ENCODE measurements around the gene COX15.
"Not testable (repeated sequence)": the region's sequence is repeated elsewhere in the genome, so short reads cannot be mapped to it uniquely, and the experiment has no call there.

Gene COX15

DNA sequence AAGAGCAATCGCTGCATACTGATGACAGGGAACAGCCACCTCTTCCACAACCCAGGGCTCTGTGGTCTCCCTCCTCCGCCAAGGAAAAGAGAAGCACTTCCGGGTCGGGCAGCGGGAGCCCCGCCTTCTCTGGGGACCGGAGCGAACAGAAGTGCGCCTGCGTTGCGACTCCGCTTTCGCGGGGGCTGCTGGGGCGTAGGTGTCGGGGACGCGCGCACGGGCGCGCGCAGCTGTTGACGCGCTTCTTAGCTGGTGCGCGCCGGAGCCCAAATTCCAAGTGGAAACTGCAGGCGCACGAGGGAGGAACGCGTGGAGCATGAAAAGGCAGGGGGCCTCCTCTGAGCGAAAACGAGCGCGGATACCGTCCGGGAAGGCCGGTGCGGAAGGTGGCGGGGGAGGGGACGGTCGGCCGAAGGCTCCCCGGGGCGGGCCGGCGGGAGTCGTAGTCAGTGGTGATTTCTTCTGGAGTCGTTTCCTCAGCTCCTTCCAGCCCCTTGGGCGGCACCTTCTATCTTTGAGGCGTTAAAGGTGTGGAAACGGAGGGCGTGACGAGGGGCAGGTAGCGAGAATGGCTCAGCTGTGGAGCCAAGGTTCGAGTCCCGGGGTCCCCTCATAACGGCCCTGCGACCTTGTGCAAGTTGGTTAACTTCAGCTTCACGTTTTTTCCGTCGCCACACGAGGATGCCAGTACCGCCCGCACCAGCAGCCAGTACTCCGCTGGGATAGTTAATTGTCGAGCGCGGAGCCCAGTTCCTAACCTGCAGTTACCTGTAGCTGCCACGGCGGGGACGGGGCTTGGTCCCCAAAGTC lies at the start of gene COX15, which contains the start of gene CUTC:
COX15 (minus strand) TSS at position 95 of the 810 bp plus-strand sequence; CDS start at position 17, 78 bp downstream.
CUTC (plus strand) TSS at position 202 of the 810 bp plus-strand sequence; CDS start at position 317, 115 bp downstream.
- DNase-seq (ENCODE audit: low spot score), result peak; percentile 95

DNA sequence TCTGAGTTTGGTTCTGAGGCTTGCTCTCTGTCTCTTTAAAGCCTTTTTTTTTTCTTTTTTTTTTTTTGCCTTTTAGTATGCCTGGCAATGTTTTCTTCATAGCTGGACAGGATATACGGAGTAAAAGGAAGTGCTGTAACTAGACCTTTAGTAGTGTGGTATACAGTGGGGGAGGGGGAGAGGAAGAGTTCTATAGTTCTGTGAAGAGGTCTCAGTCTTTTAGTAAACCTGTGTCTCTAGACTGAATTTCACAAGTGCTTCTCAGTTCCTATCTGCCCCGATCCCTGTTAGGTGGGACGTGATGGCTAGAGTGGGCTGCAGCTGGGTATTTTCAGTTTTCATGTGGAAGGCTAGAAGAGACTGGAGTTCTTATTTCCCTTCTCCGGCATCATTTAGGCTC lies 47.4 kb upstream of the COX15 start:
- DNase-seq (ENCODE audit: low spot score), result no peak

DNA sequence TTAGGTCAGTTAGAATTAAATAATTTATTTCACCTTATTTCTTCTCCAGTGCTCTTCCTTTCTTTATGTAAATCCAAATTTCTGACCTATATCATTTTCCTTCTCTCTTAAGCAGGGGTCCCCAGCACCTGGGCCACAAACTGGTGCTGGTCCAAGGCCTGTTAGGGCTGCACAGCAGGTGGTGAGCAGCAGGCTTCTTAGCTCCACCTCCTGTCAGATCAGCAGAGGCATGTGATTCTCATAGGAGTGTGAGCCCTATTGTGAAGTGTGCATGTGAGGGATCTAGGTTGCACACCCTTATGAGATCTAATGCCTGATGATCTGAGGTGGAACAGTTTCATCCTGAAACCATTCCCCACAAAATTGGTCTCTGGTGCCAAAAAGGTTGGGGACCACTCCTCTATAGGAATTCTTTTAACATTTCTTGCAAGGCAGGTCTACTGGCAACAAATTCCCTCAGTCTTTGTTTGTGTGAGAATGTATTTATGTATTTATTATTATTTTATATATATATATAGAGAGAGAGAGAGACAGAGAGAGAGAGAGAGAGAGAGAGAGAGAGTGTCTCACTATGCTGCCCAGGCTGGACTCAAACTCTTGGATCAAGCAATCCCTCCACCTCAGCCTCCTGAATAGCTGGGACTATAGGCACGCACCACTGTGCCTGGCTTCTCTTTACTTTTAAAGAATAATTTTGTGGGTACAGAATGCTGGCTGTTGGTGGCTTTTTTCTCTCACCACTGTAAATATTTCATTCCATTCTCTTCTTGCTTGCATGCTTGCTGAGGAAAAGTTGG lies 46.2 kb upstream of the COX15 start:
- no peak for DNase-seq (ENCODE audit: low spot score)

DNA sequence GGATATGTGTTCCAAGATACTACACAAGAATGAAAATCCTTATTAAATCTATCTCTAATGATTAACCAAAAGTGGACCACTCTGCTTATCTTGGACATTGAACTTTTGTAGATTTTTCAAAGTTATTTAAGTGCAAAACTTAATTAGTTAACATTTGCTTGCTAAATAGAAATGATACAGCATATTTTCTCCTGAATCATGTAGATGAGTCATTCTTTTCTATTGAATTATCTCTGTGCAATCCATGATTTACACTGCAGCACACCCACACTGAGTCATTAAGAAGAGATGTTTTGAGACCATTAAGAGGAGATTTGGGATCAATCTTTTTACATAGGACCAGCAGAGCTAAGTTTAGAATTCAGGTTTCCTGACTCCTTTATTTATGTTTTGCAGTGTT lies 43.9 kb upstream of the COX15 start:
- no peak for DNase-seq (ENCODE audit: low spot score)

DNA sequence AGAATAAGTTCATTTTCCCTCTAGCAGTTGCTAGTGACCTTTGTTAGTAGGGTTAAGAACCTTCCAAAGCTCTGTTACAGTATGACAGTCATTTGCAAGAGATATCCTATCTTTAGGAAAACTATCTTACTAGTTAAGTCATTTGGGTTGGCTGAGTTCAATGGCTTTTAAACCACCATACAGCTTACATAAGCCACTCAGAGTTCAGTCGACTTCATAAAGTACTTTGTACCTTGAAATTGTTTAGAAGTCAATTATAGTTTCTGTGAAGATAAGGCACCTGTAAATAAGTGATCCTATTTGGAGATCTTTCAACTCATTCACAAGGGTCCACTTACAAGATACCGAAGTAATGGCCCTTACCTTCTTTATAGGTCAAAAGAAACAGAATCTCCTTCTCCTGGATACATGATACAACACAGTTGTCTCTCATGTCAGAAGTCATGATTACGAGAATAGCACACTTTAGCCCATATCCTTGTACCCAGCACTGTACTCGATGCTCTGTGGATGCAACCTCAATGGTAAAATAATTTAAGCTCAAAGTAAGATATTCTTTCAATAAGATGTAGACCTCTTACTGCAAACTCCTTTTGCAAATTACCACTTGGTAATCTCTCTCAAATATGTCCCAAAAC lies 38.6 kb upstream of the COX15 start:
- DNase-seq (ENCODE audit: low spot score), result no peak

DNA sequence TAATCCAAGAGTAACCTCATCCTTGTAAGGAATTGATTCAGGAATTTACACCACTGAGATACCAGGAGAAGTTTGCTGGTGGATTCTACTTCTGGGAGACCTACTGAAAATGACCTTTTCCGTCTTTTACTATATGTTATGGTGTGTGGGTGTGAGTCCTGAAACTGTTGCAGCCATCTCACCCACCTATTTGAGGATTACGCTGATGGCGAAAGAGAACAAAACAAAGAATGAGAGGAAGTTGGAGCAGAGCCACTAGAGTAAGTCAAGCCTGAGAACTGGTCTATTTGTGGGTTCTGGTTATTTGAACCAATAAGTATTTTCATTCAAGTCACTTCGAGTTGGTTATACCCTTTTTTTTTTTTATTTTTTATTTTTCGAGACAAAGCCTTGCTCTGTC lies 37.8 kb upstream of the COX15 start:
- DNase-seq (ENCODE audit: low spot score), result no peak

DNA sequence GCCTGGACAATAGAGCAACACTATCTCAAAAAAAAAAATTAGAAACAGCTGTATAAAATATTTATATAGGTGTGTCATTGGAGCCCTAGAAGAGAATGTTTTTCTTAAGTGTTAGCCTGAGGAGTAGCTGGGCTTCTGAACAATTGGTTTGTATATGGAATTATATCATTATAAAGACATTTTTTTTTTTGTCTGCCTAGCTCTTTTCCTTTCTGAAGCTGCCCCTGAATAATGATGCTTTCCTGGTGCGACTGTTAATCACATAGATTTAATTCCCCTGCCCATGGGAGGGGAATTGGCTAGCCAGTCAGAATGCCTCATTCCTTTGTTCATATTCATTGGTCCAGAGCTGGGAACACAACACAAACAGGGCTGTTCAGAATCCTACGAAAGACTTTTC lies 36.6 kb upstream of the COX15 start:
- DNase-seq (ENCODE audit: low spot score), result no peak

DNA sequence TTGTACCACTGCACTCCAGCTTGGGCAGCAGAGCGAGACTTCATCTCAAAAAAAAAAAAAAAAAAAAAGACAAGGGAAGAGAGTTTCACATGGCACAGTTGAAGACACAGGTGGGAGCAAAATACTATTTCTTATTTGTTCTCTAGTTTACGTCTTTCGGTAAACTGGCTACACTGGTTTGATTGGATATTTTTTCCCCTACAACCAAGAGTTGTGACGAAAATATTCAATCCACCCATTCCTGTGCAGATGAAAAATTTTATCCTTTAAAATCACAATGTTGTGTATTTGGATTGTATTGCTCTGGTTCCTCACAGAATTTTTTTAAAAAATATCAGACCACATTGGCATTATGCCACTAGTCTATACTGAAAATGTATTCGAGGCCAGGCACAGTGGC lies 36.0 kb upstream of the COX15 start:
- no peak for DNase-seq (ENCODE audit: low spot score)

DNA sequence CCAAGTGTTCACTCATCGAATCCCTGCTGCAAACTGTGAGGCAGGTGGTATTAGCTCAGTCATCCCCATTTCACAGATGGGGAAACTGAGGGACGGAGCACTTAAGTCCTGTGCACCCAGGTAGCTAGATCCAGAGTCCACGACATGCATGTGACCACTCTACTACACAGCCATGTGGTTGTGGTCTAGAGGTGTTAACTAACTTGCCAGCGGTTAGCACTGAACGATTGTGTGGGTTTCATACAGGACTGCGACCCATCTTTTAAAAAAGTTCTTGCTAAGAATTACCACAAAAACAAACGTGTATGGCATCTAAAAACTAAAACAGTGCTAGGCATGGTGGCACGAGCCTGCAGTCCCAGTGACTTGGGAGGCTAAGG lies 34.4 kb upstream of the COX15 start:
- DNase-seq (ENCODE audit: low spot score), result no peak

DNA sequence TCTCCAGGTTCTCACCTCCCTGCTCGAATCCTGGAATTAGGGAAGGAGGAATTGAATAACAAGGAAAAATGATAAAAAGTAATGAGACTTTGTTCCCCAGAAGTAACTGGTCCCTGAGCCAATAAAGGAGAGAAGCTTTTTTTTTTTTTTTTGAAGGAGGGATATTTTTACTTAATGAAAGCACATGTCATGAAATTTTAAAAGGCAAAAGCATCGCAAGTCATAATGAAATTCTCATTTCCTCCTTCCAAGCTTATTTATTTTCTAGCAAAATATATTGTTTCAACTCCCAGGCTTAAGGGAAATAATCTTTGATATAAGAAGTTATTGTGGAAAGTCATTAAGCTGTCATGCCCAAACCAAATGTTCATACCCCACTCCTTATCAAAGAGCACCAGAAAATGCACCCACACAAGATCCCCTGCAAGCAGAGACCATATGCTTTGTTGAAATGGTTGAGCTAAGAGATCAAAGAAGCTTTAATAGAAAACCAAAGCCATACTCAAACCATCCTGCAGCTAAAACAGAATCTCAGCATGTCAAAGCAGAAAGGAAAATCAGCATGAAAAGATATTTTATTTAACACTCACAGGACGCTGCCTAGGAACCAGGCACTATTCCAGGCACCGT lies 33.9 kb upstream of the COX15 start:
- DNase-seq (ENCODE audit: low spot score), result no peak

DNA sequence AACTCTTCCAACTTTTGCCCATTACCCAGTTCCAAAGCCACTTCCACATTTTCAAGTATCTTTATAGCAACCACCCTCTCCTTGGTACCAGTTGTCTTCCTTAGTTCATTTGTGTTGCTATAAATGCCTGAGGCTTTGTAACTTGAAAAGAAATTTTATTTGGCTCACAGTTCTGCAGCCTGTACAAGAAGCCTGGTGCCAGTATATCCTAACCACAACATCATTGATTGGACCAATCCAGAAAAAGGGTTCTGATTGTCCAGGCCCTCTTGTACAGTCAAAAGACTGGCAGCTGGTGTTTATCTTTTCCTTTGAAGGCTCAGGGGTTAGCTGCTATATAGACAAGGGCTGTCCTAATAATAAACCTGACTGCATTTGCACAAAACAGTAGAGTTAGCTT lies 29.4 kb upstream of the COX15 start:
- DNase-seq (ENCODE audit: low spot score), result no peak

DNA sequence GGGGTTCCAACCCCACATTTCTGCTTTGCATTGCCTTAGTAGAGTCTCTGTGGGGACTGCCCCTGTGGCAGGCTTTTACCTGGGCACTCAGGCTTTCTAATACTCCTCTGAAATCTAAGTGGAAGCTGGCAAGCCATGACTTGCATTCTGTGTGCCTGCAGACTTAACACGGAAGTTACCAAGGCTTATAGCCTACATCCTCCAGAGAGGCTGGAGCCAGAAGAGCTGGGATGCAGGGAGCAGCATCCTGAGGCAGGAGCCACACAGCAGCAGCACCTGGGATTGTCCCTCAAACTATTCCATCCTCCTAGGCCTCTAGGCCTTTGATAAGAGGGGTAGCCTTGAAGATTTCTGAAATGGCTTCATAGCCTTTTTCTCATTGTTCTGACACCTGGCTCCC lies 28.4 kb upstream of the COX15 start:
- no peak for DNase-seq (ENCODE audit: low spot score)

DNA sequence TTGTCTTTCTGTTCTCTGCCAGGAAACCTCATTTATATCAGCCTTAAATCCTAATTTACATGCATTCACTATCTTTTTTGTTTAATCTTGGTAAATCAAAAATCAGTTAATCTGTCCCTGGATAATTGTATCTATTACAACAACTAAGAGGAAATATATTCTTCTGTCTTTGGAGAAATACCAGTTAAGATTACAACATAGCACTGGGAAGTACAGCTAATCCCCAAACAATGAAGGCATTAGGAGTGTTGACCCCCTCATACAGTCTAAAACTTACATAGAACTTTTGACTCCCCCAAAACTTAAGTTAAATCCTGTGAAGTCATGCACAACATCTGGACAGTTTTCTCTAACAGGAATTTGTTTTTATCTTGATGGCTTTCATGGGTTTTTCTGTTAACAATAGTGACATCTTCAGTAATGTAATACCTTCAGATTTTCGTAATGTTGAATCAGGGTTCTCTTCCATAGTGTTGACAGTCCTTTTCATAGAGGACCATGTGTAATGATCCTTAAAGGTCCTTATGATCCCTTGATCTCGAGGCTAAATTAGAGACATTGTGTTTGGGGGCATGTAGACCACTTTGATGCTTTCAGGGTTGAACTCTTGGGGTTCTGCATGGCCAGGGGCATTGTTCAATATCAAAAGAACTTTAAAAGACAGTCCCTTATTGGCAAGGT lies 26.4 kb upstream of the COX15 start:
- no peak for DNase-seq (ENCODE audit: low spot score)

DNA sequence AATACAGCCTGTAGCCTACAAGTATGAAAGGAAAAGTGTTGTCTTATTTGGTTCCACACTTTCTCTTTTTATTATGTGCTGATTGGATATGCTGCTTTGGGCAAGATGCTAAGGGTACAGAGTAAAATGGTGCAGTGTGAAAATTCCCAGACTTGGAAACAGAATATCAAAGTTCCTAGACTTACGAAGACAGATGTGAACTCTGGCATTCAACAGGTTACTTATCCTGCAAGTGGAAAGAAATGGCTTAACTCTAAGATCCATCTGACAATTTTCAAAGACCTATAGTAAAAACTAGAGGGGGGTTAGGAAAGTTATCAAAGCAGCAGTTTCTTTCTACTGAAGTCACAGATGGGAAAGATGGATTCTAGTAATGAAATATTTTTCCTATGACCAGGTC lies 24.2 kb upstream of the COX15 start:
- no peak for DNase-seq (ENCODE audit: low spot score)

DNA sequence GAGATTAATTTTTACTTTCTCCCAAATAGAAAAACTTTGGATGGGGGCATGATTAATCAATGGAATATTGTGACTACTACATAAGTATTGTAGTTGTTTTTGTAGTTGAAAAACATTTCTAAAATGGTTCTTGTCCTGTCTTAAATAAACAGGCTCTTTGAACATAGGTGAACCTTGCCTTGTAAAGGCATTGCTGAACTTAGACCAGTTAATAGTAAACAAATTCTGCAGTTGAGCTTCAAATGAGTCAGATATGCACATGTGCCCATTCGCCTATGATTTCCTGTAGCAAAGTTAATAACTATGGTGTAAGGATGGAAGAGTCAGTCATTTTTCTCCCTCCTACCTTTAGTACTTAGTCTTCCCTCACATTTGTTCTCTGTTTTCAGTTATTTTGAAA lies 22.7 kb upstream of the COX15 start:
- no peak for DNase-seq (ENCODE audit: low spot score)

DNA sequence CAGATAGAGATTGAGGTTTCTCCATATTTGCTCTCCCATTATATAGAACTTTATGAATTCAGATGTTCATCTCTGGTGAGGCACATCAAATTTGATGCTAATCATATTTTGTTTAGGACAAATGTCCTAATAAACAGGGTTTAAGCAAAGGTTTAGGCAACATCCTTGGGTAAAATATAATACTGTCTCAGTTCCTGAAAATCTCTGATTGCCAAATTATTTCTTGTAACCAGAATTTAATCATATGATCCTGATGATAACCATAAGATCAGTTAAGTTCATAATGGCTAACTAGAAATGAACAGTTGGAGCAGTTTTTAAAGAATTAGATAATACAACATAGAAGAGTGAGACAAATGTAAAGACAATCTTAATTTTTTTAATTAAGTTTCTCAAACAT lies 18.7 kb upstream of the COX15 start:
- no peak for DNase-seq (ENCODE audit: low spot score)

DNA sequence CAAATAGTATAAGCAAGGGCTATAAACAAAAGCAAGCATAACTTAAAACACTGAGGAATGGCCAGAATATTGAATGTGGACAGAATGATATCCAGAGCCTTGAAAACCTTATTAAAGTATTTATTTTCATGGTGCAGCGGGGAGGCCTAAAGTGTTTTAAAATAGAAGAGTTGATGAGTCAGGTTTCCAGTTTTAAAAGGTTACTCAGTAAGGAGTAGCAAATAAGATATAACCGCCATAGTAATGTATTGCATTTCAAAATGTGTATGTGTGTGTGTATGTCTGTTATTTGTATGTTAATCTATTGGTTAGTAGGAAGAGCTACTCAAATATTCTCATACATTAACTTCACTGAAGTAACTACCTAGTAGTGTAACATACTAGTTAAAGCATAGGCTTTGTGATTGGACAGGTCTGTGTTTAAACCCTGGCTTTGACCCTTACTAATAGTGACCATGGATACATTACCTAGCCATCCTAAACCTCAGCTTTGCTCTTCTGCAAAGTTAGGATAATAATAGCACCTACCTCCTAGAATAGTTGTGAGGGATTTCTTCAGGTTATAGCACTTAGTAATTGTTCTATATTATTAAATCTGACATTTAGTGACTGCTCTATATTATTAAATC lies 17.0 kb upstream of the COX15 start:
- no peak for DNase-seq (ENCODE audit: low spot score)

DNA sequence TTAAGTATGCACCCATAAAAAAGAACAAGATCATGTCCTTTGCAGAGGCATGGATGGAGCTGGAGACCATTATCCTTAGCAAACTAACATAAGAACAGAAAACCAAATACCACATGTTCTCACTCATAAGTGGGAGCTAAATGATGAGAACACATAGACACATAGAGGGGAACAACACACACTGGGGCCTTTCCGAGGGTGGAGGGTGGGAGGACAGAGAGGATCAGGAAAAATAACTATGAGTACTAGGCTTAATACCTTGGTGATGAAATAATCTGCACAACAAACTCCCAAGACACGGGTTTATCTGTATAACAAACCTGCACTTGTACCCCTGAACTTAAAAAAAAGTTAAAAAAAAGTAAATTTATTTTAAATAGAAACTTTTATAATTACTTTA lies 14.2 kb upstream of the COX15 start:
- DNase-seq (ENCODE audit: low spot score), result not testable (repeated sequence)

DNA sequence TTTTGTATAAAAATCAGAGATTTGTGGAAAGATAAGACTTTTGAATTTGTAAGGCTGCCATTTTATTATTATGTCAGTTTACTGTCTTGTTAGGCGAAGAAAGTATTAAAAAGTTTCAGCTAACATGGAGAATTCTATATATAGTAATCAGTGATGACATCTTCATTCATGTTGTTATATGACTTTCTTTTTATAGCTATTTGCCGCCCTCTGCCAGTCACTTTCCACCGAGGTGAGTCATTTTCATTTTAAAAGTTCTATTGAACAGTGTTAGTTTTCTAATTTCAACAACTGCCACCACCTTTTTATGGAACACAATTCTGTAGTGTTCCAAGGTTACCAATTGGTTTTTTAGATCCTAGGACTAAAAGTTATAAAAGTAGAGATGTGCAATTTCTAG lies 11.9 kb upstream of the COX15 start:
- no peak for DNase-seq (ENCODE audit: low spot score)

DNA sequence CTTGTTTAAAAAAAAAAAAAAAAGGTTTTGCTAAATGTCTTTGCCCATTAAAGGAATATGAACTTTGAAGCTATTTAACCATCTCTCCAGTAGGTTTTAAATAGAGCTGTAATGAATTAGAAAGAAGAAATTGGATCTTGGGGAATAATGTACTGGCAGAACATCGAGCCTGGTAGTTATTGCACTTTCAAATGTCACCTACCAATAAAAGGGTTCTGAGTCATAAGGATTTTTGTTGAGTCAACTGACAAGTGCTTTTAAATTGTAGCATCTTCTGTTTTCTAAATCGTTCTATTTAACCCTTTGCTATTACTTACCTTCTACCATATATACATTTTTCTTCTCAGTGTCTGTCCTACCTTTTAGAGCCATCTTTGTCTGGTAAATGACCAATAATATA lies 10.8 kb upstream of the COX15 start:
- DNase-seq (ENCODE audit: low spot score), result no peak

DNA sequence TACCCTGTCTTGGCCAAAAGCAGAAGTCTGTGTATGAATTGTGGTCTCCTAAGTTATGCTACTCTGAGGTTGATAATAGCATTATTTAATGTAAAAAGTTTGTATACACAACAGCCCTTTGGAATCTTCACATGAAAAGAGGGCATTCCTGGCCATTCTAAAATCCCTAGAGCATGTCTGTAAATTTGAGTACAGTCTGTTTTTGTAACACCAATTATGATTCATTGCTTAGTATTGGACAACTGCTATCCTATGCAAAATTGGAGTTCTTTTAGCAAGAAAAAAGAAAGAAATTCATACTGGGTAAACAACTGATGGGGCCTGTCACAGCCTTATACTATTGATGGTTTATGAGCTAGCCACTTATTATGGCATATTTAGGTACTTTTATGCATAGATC lies 10.3 kb upstream of the COX15 start:
- no peak for DNase-seq (ENCODE audit: low spot score)

Data from CD4-positive, alpha-beta T cell treated with Interleukin-6 at 100 ng/mL for 8 hours (primary cell).